K562 (cell line): ENCODE results near the gene FOXD2. TPM values are rescaled to one million over a fixed set of nuclear protein-coding genes. Genes with fewer than 3 reads are reported as not detected.
A peak's percentile ranks its signal among the peaks of the same experiment; 100 is the strongest.

Experiments used
- ARHGAP35 ChIP-seq: fragments of 450-650 bp; IDR thresholded peaks from 2 replicates; pipeline ENCODE4 v1.6.1; 2018; ENCODE audit not compliant: partially characterized antibody
- ARNT ChIP-seq, 2 experiments: fragments of 450-650 bp; IDR thresholded peaks; 2 replicates each; pipeline ENCODE4 v1.6.1; 2016; ENCODE audit warnings: mild to moderate bottlenecking in 1 of 2
- ATF6 ChIP-seq: sonication (generic); formaldehyde crosslinking; IDR thresholded peaks from 2 replicates; pipeline ENCODE4 v1.4.0; 2020; ENCODE audit warnings: mild to moderate bottlenecking, missing genetic modification reagents
- CEBPB ChIP-seq: fragments of 450-650 bp; IDR thresholded peaks from 2 replicates; pipeline ENCODE4 v1.6.1; 2016; ENCODE audit warnings: missing genetic modification characterization, missing compliant biosample characterization
- CTBP1 ChIP-seq: fragments of 450-650 bp; IDR thresholded peaks from 2 replicates; pipeline ENCODE4 v1.6.1; 2016; ENCODE audit warnings: borderline replicate concordance
- DPF2 ChIP-seq: fragments of 450-650 bp; IDR thresholded peaks from 2 replicates; pipeline ENCODE4 v1.6.1; 2016
- ESRRA ChIP-seq: fragments of 450-650 bp; IDR thresholded peaks from 2 replicates; pipeline ENCODE4 v1.6.1; 2014; ENCODE audit warnings: low read depth, mild to moderate bottlenecking, moderate library complexity, borderline replicate concordance
- ETV5 ChIP-seq: sonication (generic); formaldehyde crosslinking; IDR thresholded peaks from 2 replicates; pipeline ENCODE4 v1.4.0; 2020; ENCODE audit warnings: low read depth, mild to moderate bottlenecking, missing genetic modification reagents
- FOXM1 ChIP-seq, 2 experiments: fragments of 450-650 bp in 1 of 2; sonication (generic) in 1 of 2; formaldehyde crosslinking in 1 of 2; IDR thresholded peaks; 2 replicates each; pipeline versions ENCODE4 v1.6.1 to v1.9.0; 2017 to 2022; ENCODE audit warnings: low read depth in 2 of 2, mild to moderate bottlenecking in 2 of 2, missing genetic modification reagents in 1 of 2, moderate library complexity in 1 of 2
- HDAC1 ChIP-seq, 2 experiments: fragments of 450-650 bp; IDR thresholded peaks; 2 replicates each; pipeline ENCODE4 v1.6.1; 2016 to 2017; ENCODE audit warnings: inconsistent platforms in 1 of 2, mild to moderate bottlenecking in 1 of 2, moderate library complexity in 1 of 2
- HDGF ChIP-seq: fragments of 450-650 bp; IDR thresholded peaks from 2 replicates; pipeline ENCODE4 v1.6.1; 2016
- HNRNPL ChIP-seq: fragments of 200-400 bp; formaldehyde crosslinking; IDR thresholded peaks from 2 replicates; pipeline ENCODE4 v1.6.1; 2017; ENCODE audit warnings: low read depth, mild to moderate bottlenecking, low read length
- MTA1 ChIP-seq: fragments of 450-650 bp; IDR thresholded peaks from 2 replicates; pipeline ENCODE4 v1.6.1; 2017; ENCODE audit warnings: borderline replicate concordance
- MTF1 ChIP-seq: fragments of 250-450 bp; sonication (Bioruptor Pico); IDR thresholded peaks from 2 replicates; pipeline ENCODE4 v1.9.0; 2021; ENCODE audit warnings: moderate library complexity, mild to moderate bottlenecking, inconsistent platforms, borderline replicate concordance
- NBN ChIP-seq: fragments of 450-650 bp; IDR thresholded peaks from 2 replicates; pipeline ENCODE4 v1.6.1; 2016; ENCODE audit warnings: low read depth, mild to moderate bottlenecking
- NONO ChIP-seq, 2 experiments: fragments of 200-400 bp in 1 of 2; fragments of 450-650 bp in 1 of 2; formaldehyde crosslinking in 1 of 2; IDR thresholded peaks; 2 replicates each; pipeline ENCODE4 v1.6.1; 2017; ENCODE audit warnings: low read depth in 2 of 2, mild to moderate bottlenecking in 2 of 2, moderate library complexity in 2 of 2, low read length in 1 of 2
- NR1H2 ChIP-seq: sonication (generic); formaldehyde crosslinking; IDR thresholded peaks from 2 replicates; pipeline ENCODE4 v1.4.0; 2020; ENCODE audit warnings: mild to moderate bottlenecking, missing genetic modification reagents
- NRF1 ChIP-seq, 2 experiments: fragments of 450-650 bp; IDR thresholded peaks in 1 of 2; conservative IDR thresholded peaks in 1 of 2; 2 replicates each; pipeline ENCODE4 v1.6.1; 2014; ENCODE audit warnings: mild to moderate bottlenecking in 2 of 2
- SREBF1 ChIP-seq: fragments of 150-350 bp; IDR thresholded peaks from 2 replicates; pipeline ENCODE4 v1.6.1; 2014; ENCODE audit warnings: antibody characterized with exemption, low read depth, low read length, borderline replicate concordance
- SREBF2 ChIP-seq: sonication (generic); formaldehyde crosslinking; IDR thresholded peaks from 2 replicates; pipeline ENCODE4 v1.4.0; 2020; ENCODE audit warnings: mild to moderate bottlenecking, missing genetic modification reagents
- SRSF3 ChIP-seq: fragments of 200-400 bp; formaldehyde crosslinking; IDR thresholded peaks from 2 replicates; pipeline ENCODE4 v1.6.1; 2016; ENCODE audit warnings: mild to moderate bottlenecking, low read length, moderate library complexity; ENCODE audit not compliant: insufficient read depth
- TAL1 ChIP-seq: fragments of 450-650 bp; IDR thresholded peaks from 2 replicates; pipeline ENCODE4 v1.6.1; 2016; ENCODE audit warnings: mild to moderate bottlenecking
- TBP ChIP-seq: optimal IDR thresholded peaks from 2 replicates; pipeline ENCODE3; 2011; ENCODE audit warnings: low read depth, low read length, improper control_type of control experiment
- TEAD4 ChIP-seq, 2 experiments: sonication (generic) in 1 of 2; formaldehyde crosslinking in 1 of 2; IDR thresholded peaks; 2 replicates each; pipeline versions ENCODE4 v1.6.1 to v1.8.0; 2012 to 2022; ENCODE audit warnings: borderline replicate concordance in 1 of 2, inconsistent platforms in 1 of 2, low read length in 1 of 2, mild to moderate bottlenecking in 1 of 2, missing genetic modification reagents in 1 of 2
- ZNF224 ChIP-seq: sonication (generic); formaldehyde crosslinking; IDR thresholded peaks from 2 replicates; pipeline ENCODE4 v1.8.0; 2022; ENCODE audit warnings: mild to moderate bottlenecking, missing genetic modification reagents
- ZNF740 ChIP-seq, 3 experiments: fragments of 200-800 bp in 1 of 3; sonication (Bioruptor generic) in 1 of 3; sonication (generic) in 1 of 3; formaldehyde crosslinking in 1 of 3; IDR thresholded peaks; 2 replicates each; pipeline versions ENCODE4 v1.6.1 to v1.8.0; 2016 to 2022; ENCODE audit warnings: mild to moderate bottlenecking in 2 of 3, missing compliant biosample characterization in 2 of 3, missing genetic modification characterization in 2 of 3, missing genetic modification reagents in 1 of 3
- polyA plus RNA-seq, 8 experiments: library from polyadenylated mRNA; depleted of rRNA in 4 of 8; stranded (reverse) in 5 of 8; unstranded in 3 of 8; fragments of >200 nt; fragmentation: Nextera tagmentation in 2 of 8; fragmentation: Illumina TruSeq in 1 of 8; extraction: Ambion mirVana in 2 of 8; extraction: Trizol in 1 of 8; gene quantifications; 2 replicates each; pipeline versions ENCODE4 v1.2.1 to v1.2.3, GENCODE V29; 2011 to 2014; ENCODE audit warnings: inconsistent platforms in 1 of 8, missing spikeins in 1 of 8
- total RNA-seq, 7 experiments: library from RNA; depleted of rRNA in 6 of 7; stranded (reverse); fragments of >200 nt in 6 of 7; fragmentation: Illumina TruSeq in 2 of 7; extraction: Trizol in 2 of 7; gene quantifications; 2 replicates each; pipeline versions ENCODE4 v1.2.1 to v1.2.3, GENCODE V29; 2011 to 2021; ENCODE audit warnings: low replicate concordance in 1 of 7

The FOXD2 gene
- total and polyA plus RNA-seq, 9 of the 15 experiments (the other 6 are each of a cell fraction or from before 2014, with no cell fraction given): 0.06 to 1.2 (median 0.22) TPM

GRCh38 chr1:47436304-47436978, 1.4 kb upstream of the FOXD2 start (continued):
- TF ChIP-seq CEBPB: peak; percentile 92
- peak in 1 of 2 experiments; percentile 56; a peak in 1 of 4 replicates for TF ChIP-seq HDAC1 (IDR thresholded peaks at IDR 0.05)
- peak; percentile 53; the same call in 1 of the 2 replicates for TF ChIP-seq DPF2
- peak; percentile 47 for TF ChIP-seq ARHGAP35
- TF ChIP-seq NBN: 0 out of 2 replicates have a peak, but pooled peaks have one; percentile 66
- 0 out of 2 replicates have a peak, but pooled peaks have one; percentile 70 for TF ChIP-seq HDGF
- TF ChIP-seq ZNF224 (CRISPR knock-in tag): no peak
- peak; percentile 85 for TF ChIP-seq CTBP1
- TF ChIP-seq TBP: peak; percentile 54
- no peak for TF ChIP-seq FOXM1 (IDR thresholded peaks at IDR 0.05; ENCODE audit: low read depth)
- 0 out of 2 replicates have a peak, but pooled peaks have one; percentile 33 for TF ChIP-seq FOXM1 (CRISPR knock-in tag; IDR thresholded peaks at IDR 0.05; ENCODE audit: low read depth)
- peak; percentile 81; the same call in 1 of the 2 replicates for TF ChIP-seq ZNF740 (CRISPR knock-in tag; IDR thresholded peaks at IDR 0.05)
- TF ChIP-seq ZNF740 (tag; IDR thresholded peaks at IDR 0.05): no peak
- no peak for TF ChIP-seq SRSF3
- no peak for TF ChIP-seq HNRNPL
- TF ChIP-seq MTA1: no peak
- no peak for TF ChIP-seq MTF1 (CRISPR knock-in tag)
- 0 out of 2 replicates have a peak, but pooled peaks have one; percentile 31 for TF ChIP-seq SREBF2 (CRISPR knock-in tag)
- peak; percentile 11 to 40; a peak in 1 of 4 replicates for TF ChIP-seq NRF1 (conservative IDR thresholded peaks at IDR 0.05 in 1 of 2, IDR thresholded peaks at IDR 0.05 in 1 of 2)
- peak; percentile 24; the same call in 1 of the 2 replicates for TF ChIP-seq TAL1
- peak; percentile 17; the same call in 1 of the 2 replicates for TF ChIP-seq ESRRA
- peak; percentile 38; the same call in 1 of the 2 replicates for TF ChIP-seq TEAD4 (IDR thresholded peaks at IDR 0.05; ENCODE audit: low read length)
- TF ChIP-seq TEAD4 (CRISPR knock-in tag; IDR thresholded peaks at IDR 0.05; ENCODE audit: borderline replicate concordance): no peak
- TF ChIP-seq SREBF1: no peak
- TF ChIP-seq NONO (IDR thresholded peaks at IDR 0.05; ENCODE audit: low read depth in 2 of 2, low read length in 1 of 2): 0 out of 4 replicates have a peak, but pooled peaks of 1 of the 2 experiments have one; percentile 11
- TF ChIP-seq ARNT (IDR thresholded peaks at IDR 0.05): peak in 1 of 2 experiments; percentile 55; a peak in 1 of 4 replicates
- no peak for TF ChIP-seq ATF6 (CRISPR knock-in tag)
- peak; percentile 44; the same call in 1 of the 2 replicates for TF ChIP-seq ETV5
- TF ChIP-seq NR1H2 (CRISPR knock-in tag): no peak
